ENCODE measurements around the gene GC. TPM values are rescaled to one million over a fixed set of nuclear protein-coding genes. Genes with fewer than 3 reads are reported as not detected.

Gene GC
- polyA plus RNA-seq, 2 donors, result not detected

GRCh38 chr4:71692963-71693362 is 90.9 kb downstream of the GC start:
- H3K27me3 ChIP-seq (ENCODE audit: control insufficient read depth in 1 of 2, insufficient read depth in 2 of 2, low read length in 2 of 2), result no peaks in the 10 kb centered on the region
- WGBS, 2 donors, result 80 to 81% methylated on average over 1 of the region's 1 CpG
- no peaks in the 10 kb centered on the region for H3K9me3 ChIP-seq (ENCODE audit: control insufficient read depth in 2 of 2, insufficient read depth in 1 of 2, low read depth in 1 of 2, low read length in 1 of 2)
- H3K4me1 ChIP-seq (ENCODE audit: control insufficient read depth in 2 of 2, insufficient read depth in 2 of 2, low read length in 1 of 2), result no peaks in the 10 kb centered on the region
- no peaks in the 10 kb centered on the region for H3K36me3 ChIP-seq (ENCODE audit: control insufficient read depth in 2 of 2, insufficient read depth in 2 of 2, low read length in 1 of 2)
- H3K4me3 ChIP-seq (ENCODE audit: low read depth in 1 of 2, low read length in 2 of 2), result no peak overlapping the region
- H3K27ac ChIP-seq (ENCODE audit: low read depth in 2 of 2, low read length in 1 of 2), result no peak overlapping the region

GRCh38 chr4:71692198-71692597 is 91.7 kb downstream of the GC start:
- Histone ChIP-seq H3K9me3 (ENCODE audit: control insufficient read depth in 2 of 2, insufficient read depth in 1 of 2, low read depth in 1 of 2, low read length in 1 of 2) (no peaks in the 10 kb centered on the region), H3K27ac (ENCODE audit: low read depth in 2 of 2, low read length in 1 of 2) (no peak overlapping the region), H3K27me3 (ENCODE audit: control insufficient read depth in 1 of 2, insufficient read depth in 2 of 2, low read length in 2 of 2) (no peaks in the 10 kb centered on the region), H3K4me3 (ENCODE audit: low read depth in 1 of 2, low read length in 2 of 2) (no peak overlapping the region), H3K4me1 (ENCODE audit: control insufficient read depth in 2 of 2, insufficient read depth in 2 of 2, low read length in 1 of 2) (no peaks in the 10 kb centered on the region), H3K36me3 (ENCODE audit: control insufficient read depth in 2 of 2, insufficient read depth in 2 of 2, low read length in 1 of 2) (no peaks in the 10 kb centered on the region)
- 56 to 57% methylated on average over 2 of the region's 2 CpGs for whole genome bisulfite sequencing, 2 donors

Other genes with a start within 250 kb of the GC start
- gene NPFFR2, start 247.9 kb upstream of the GC start, polyA plus RNA-seq, result not detected